Panc1 (cell line): ENCODE data around the gene DDOST. TPM values are rescaled to one million over a fixed set of nuclear protein-coding genes. Genes with fewer than 3 reads are reported as not detected.

Experiments
- ATAC-seq: fragments of 200-7000 bp; cut with Tn5 transposase; 2 replicates; pipeline ENCODE4 v1.9.1; 2020; ENCODE audit warnings: mild to moderate bottlenecking, moderate library complexity
- Bru-seq: library from RNA; stranded (reverse); fragments of 400-500 nt; gene quantifications from one replicate; lab custom pipeline; 2021; lab: Mats Ljungman, UMichigan
- BruChase-seq, 2 experiments: library from RNA; stranded (reverse); fragments of 400-500 nt; gene quantifications; one replicate each; lab custom pipeline; 2021; lab: Mats Ljungman, UMichigan
- BruUV-seq: library from RNA; stranded (reverse); fragments of 400-500 nt; replicated peaks from 2 replicates; lab custom pipeline; 2021; lab: Mats Ljungman, UMichigan
- CTCF ChIA-PET: fragments of 300-600 bp; sonication (Branson Sonifier 250); formaldehyde crosslinking; loops from one replicate; lab custom pipeline; 2022; ENCODE audit warnings: antibody characterized with exemption; lab: Charles Lee
- POLR2A ChIA-PET: fragments of 300-600 bp; sonication (Branson Sonifier 250); formaldehyde crosslinking; loops from one replicate; lab custom pipeline; 2022; ENCODE audit warnings: antibody characterized with exemption; lab: Charles Lee
- DNase-seq: peaks from one replicate; pipeline ENCODE4 v3.0.0-alpha.2; 2010; ENCODE audit warnings: low read depth, low spot score
- H3K27ac ChIP-seq: 2 replicates; pipeline ENCODE4 v1.5.1; 2011; ENCODE audit warnings: mild to moderate bottlenecking, low read length, inconsistent platforms
- H3K27me3 ChIP-seq: fragments of 200-500 bp; sonication (Bioruptor generic); 2 replicates; pipeline ENCODE4 v1.6.0; 2014; ENCODE audit warnings: low read length, inconsistent platforms; ENCODE audit not compliant: control insufficient read depth, insufficient read depth
- H3K36me3 ChIP-seq: fragments of 200-500 bp; sonication (Bioruptor generic); 2 replicates; pipeline ENCODE4 v1.5.1; 2014; ENCODE audit warnings: inconsistent platforms, mild to moderate bottlenecking, low read length, moderate library complexity; ENCODE audit not compliant: control insufficient read depth, insufficient read depth
- H3K4me1 ChIP-seq: 2 replicates; pipeline ENCODE4 v1.5.1; 2011; ENCODE audit warnings: inconsistent platforms, mild to moderate bottlenecking, low read length, moderate library complexity; ENCODE audit not compliant: control insufficient read depth, insufficient read depth
- H3K4me3 ChIP-seq, 2 experiments: 2 replicates each; pipeline ENCODE4 v1.5.1; 2011 to 2012; ENCODE audit warnings: low read depth in 2 of 2, low read length in 2 of 2, mild to moderate bottlenecking in 2 of 2, inconsistent platforms in 1 of 2, moderate library complexity in 1 of 2
- H3K9me3 ChIP-seq: fragments of 200-500 bp; sonication (Bioruptor generic); 2 replicates; pipeline ENCODE4 v1.5.1; 2014; ENCODE audit warnings: low read depth, mild to moderate bottlenecking, inconsistent platforms, low read length, moderate library complexity; ENCODE audit not compliant: control insufficient read depth, insufficient read depth
- CTCF ChIP-seq: fragments of 450-650 bp; IDR thresholded peaks from 2 replicates; pipeline ENCODE4 v1.5.1; 2017; ENCODE audit warnings: mild to moderate bottlenecking
- POLR2AphosphoS5 ChIP-seq: IDR thresholded peaks from 2 replicates; pipeline ENCODE4 v1.6.1; 2012; ENCODE audit warnings: mild to moderate bottlenecking, low read depth, low read length, moderate library complexity
- REST ChIP-seq, 2 experiments: IDR thresholded peaks; 2 replicates each; pipeline ENCODE4 v1.6.1; 2011 to 2012; ENCODE audit warnings: low read depth in 2 of 2, control low read depth in 1 of 2, low read length in 1 of 2, mild to moderate bottlenecking in 1 of 2, moderate library complexity in 1 of 2; ENCODE audit not compliant: insufficient read depth in 1 of 2
- SIN3A ChIP-seq: IDR thresholded peaks from 2 replicates; pipeline ENCODE4 v1.6.1; 2012; ENCODE audit warnings: low read depth, mild to moderate bottlenecking, low read length, moderate library complexity, borderline replicate concordance; ENCODE audit not compliant: insufficient read depth
- TCF7L2 ChIP-seq: IDR thresholded peaks from 2 replicates; pipeline ENCODE4 v1.6.1; 2011; ENCODE audit warnings: mild to moderate bottlenecking, low read depth, low read length, inconsistent platforms
- in situ Hi-C: cut with HindIII; loops from 2 replicates; pipeline ENCODE4 v1.10.0; 2016; ENCODE audit warnings: low sequenced_read_pairs, low pct_unique_long_range_greater_than_20kb
- intact Hi-C: fragments of 100-400 bp; cut with micrococcal nuclease; formaldehyde crosslinking; loops from one replicate; pipeline ENCODE4 v1.10.0; 2022; ENCODE audit not compliant: unreplicated experiment
- long read RNA-seq: library from polyadenylated mRNA; unstranded; transcript quantifications from one replicate; pipeline ENCODE4 v2.0.0, GENCODE V29; 2021; ENCODE audit not compliant: unreplicated experiment
- polyA plus RNA-seq: library from polyadenylated mRNA; unstranded; fragments of >200 nt; gene quantifications from one replicate; pipeline ENCODE4 v1.2.1, GENCODE V29; 2012; ENCODE audit warnings: missing spikeins; ENCODE audit not compliant: insufficient read length
- total RNA-seq: library from RNA; stranded (reverse); gene quantifications from one replicate; pipeline ENCODE4 v1.2.1, GENCODE V29; 2021; ENCODE audit not compliant: unreplicated experiment

DDOST gene
- total RNA-seq (337 TPM), Bru-seq, nascent RNA (percentile 96 among the genes with signal in this experiment), BruChase-seq, experiment 1, labeled RNA remaining after a 2-hour chase (percentile 95 among the genes with signal in this experiment), BruChase-seq, experiment 2, labeled RNA remaining after a 6-hour chase (percentile 97 among the genes with signal in this experiment)
- polyA plus RNA-seq = 314 TPM
- long read RNA-seq, transcript DDOST-202 (11 exons, 2,126 nt) = major isoform, 850 of 973 reads
- long read RNA-seq, partial matches to known transcripts = 37 of 973 reads
- long read RNA-seq, other reads (novel, unspliced or antisense) = 82 of 973 reads

- no TSS peak for BruUV-seq
Measured at GRCh38 chr1:20661207-20662109, at the start of gene DDOST. Gene DDOST, minus strand, starts transcription at chr1:20661369. Its CDS starts 19 bp downstream, at chr1:20661350.

More at GRCh38 chr1:20661207-20662109, at the start of gene DDOST:
- peaks cover 8% of the 10 kb centered on the region for H3K36me3 ChIP-seq
- in situ Hi-C loops (no loop called here), intact Hi-C loops (no loop called here)
- peak; percentile 97 for ATAC-seq
- H3K9me3 ChIP-seq = no peaks in the 10 kb centered on the region
- no peaks in the 10 kb centered on the region for H3K27me3 ChIP-seq
- ChIA-PET POLR2A (interaction anchor here (0.5 to 1.1 kb wide), 4 partner anchors 15 to 1435 kb away, joined by 3 to 4 read pairs (median 4); no protein-coding TSS in a partner anchor), CTCF (interaction anchor here (0.6 to 0.7 kb wide), 3 partner anchors 15 to 511 kb away, joined by 4 to 6 read pairs (median 5); no protein-coding TSS in a partner anchor)
- peak; percentile 62; the same call in 1 of the 2 replicates for TF ChIP-seq SIN3A
- TF ChIP-seq REST (IDR thresholded peaks at IDR 0.05; ENCODE audit: insufficient read depth in 1 of 2, low read depth in 2 of 2, low read length in 1 of 2) = no peak
- TF ChIP-seq TCF7L2 = peak; percentile 40; the same call in 1 of the 2 replicates
- peak; percentile 39; the same call in 1 of the 2 replicates for TF ChIP-seq CTCF
- TF ChIP-seq POLR2AphosphoS5 = peak; percentile 86; the same call in 1 of the 2 replicates
- DNase-seq = peak; percentile 94
- peak within 1 kb of the TSS; percentile 96 for H3K27ac ChIP-seq
- H3K4me1 ChIP-seq = peaks cover 10% of the 10 kb centered on the region
- peak within 1 kb of the TSS; percentile 88 to 100 for H3K4me3 ChIP-seq
